Subcutaneous adipose tissue (tissue), 4 donors: ENCODE results near the gene ARHGAP12. TPM values are rescaled to one million over a fixed set of nuclear protein-coding genes. Genes with fewer than 3 reads are reported as not detected.

Experiments used
- total RNA-seq, 4 donors: library from RNA; depleted of rRNA; stranded (reverse); fragments of >200 nt; gene quantifications; one replicate each; pipeline ENCODE4 v1.1.0, GENCODE V29; 2016
- TF ChIP-seq, protein P1 (sequence below): fragments of 450-650 bp; IDR thresholded peaks from one replicate; pipeline ENCODE4 v1.5.1; 2016; ENCODE audit warnings: low read depth, mild to moderate bottlenecking, control low read depth, antibody characterized with exemption, moderate library complexity

The ARHGAP12 gene
- total RNA-seq, 4 donors from 2014 or later, result 32.4 to 52.9 (median 45.1) TPM

DNA sequence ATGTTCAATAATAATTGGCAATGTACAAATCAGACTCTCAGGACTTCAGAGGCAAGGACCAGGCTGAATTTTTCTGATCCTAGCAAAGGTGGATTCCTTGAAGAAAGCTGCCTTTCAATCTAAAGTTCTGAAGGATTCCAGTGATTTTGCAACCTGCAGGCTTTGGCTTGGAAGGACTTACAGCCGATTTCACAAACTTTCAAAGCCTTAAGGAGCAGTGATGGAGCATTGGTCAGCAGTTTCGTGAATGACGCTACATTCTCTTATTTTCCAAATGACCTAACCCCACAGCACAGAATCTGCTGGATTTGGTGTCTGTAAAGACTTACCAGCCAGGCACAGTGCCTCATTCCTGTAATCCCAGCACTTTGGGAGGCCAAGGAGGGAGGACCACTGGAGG is 167.5 kb downstream of the ARHGAP12 start:
- TF ChIP-seq, protein P1, sequence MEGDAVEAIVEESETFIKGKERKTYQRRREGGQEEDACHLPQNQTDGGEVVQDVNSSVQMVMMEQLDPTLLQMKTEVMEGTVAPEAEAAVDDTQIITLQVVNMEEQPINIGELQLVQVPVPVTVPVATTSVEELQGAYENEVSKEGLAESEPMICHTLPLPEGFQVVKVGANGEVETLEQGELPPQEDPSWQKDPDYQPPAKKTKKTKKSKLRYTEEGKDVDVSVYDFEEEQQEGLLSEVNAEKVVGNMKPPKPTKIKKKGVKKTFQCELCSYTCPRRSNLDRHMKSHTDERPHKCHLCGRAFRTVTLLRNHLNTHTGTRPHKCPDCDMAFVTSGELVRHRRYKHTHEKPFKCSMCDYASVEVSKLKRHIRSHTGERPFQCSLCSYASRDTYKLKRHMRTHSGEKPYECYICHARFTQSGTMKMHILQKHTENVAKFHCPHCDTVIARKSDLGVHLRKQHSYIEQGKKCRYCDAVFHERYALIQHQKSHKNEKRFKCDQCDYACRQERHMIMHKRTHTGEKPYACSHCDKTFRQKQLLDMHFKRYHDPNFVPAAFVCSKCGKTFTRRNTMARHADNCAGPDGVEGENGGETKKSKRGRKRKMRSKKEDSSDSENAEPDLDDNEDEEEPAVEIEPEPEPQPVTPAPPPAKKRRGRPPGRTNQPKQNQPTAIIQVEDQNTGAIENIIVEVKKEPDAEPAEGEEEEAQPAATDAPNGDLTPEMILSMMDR, result no peak

DNA sequence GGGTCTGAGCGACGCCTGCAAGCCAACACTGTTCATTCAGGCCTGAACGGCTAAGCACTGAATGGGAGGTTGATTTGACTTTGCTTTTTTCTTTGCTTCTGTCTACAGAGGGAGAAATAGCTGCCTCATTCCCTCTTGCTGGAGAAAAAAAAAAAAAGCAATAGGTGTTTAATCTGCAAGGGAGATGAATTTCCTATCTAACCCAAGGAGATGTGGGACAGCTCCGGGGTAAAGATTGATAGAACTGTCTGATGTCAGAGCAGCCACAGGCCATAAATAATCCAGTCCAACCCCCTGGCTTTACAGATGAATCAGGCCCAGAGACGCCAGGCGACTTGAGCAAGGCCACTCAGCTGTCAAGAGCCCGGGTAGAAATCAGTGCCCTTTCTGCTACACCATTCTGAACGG is 168.0 kb downstream of the ARHGAP12 start:
- TF ChIP-seq, protein P1, result no peak

DNA sequence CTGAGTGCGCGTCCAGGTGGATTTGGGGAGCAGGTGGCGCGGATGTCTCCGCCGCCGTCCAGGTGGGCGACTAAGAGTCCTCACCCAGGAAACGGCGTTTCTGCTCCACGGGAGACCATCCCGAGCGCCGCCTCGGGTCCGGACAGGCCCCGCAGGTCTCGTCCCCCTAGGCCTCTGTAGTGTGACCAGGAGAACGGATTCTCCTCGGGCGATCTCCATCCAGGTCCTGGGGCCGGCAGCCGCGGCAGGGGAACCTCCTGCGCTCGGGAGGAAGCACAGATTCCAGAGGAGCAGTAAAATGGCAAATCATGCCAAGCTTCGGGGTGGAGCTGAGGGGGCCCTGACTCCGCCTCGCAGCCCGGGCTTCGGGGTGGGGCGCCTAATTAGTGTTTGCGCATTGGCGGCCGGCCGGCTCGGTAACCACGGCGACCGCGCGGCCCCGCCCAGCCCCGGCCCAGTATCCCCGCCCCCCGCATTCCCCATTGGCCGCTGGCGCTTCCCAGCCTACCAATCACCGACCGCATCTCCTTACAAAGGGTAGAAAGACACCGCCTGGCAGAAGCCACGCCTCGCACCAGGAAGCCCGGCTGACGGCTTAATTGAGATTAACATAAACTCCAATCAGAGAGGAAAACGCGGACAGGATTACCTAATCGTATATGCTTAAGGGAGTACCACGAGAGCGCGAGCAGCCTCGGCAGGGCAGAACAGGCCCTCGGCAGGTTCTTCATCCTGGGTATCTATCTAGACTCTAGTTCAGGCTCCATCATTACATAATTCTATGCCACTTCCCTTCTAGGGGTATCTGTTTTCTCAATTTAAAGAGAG is 168.6 kb downstream of the ARHGAP12 start:
- TF ChIP-seq, protein P1, result no peak

DNA sequence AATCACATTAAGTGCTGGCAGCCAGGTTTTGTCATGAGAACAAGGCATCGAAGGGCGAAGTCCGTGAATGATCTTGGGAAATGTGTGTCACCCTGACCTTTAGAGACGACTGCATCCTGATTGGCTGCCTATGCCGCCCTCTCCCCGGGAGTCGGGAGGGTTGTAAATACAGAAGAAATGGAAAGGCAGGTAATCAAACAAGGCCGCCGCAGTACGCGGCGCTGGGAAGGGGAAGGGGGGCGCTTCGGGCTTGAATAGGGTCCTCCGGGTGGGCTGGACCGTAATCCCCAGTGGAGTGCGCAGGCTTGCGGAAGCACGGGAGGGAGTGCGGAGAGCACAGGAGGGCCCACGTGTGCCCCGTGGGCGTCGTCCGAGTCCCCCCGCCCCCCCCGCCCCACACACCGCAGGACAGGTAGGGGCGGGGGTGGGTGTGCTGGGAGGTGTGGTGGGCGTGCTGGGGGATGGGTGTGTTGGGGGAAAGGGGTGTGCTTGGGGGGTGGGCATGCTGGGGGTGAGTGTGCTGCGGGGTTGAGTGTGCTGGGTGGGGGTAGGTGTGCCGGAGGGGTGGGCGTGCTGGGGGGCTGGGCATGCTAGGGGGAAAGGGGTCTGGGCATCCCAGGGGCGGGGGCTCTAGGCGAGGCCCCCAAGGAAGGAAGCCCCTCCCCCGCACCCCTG is 169.4 kb downstream of the ARHGAP12 start:
- TF ChIP-seq, protein P1, result no peak

DNA sequence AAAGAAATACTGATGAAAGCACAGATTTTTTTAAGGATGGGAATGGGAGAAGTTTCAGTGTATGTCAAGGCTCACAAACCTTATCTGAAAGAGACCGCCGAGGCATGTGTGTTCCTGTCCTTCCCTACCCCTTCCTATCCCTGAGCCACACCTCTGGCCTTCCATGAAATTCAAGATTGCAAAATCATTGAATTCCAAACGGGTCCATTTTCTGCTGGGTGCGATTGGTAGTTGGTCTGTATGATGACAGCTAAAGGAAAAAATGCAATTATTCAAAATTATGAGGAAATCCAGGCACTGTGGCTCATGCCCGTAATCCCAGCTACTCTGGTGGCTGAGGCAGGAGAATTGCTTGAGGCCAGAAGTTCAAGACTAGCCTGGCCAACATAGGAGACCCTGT is 170.1 kb downstream of the ARHGAP12 start:
- TF ChIP-seq, protein P1, result no peak

DNA sequence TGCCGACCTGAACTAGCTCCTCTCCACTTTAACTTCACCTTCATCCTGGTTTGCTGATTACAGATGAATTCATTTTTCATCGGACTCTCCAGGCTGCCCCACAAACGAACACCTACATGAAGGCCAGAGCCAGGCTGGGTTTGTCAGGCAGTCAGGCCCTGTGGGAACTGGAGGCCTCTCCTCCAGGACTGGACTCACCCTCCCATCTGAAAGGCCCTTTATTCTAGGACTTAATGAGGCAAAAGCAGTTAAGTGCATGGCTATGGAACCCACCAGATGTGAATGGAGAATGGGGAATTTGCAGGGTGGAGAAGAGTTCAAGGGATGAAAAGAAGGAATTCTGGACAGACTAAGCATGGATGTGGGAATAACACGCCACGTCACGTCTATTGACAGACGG is 170.8 kb downstream of the ARHGAP12 start:
- TF ChIP-seq, protein P1, result no peak

DNA sequence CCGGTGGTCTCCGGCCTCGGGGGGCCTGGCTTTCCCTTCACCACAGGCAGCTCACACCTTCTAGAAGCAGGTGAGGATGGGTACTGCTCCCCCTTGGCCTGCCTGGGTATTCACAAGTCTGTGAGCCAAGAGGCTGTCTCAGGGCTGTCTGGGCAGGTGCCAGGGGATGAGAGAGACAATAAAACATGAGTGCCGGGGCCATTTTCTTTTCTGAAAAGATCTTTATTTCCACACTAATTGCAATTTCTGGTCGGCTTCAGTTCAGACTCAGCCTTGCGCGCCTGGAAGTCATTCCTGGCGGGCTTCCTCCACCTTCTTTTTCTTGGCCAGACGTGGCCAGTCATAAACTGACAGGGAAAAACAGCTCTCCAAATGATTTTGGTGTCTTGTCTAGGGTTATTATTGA is 171.2 kb downstream of the ARHGAP12 start:
- TF ChIP-seq, protein P1, result no peak
